NCI-H1417 treated with DMSO at 0.1 percent for 48 hours (cell line): ENCODE measurements around the gene THADA.
"Not testable (repeated sequence)": the region's sequence is repeated elsewhere in the genome, so short reads cannot be mapped to it uniquely, and the experiment has no call there.

Experiments used
- DNase-seq: peaks from one replicate; lab custom pipeline; 2025; lab: John Stamatoyannopoulos, UW

Gene THADA

GRCh38 chr2:43461453-43462073, 134.3 kb downstream of the THADA start:
- DNase-seq, result peak; percentile 78

DNA sequence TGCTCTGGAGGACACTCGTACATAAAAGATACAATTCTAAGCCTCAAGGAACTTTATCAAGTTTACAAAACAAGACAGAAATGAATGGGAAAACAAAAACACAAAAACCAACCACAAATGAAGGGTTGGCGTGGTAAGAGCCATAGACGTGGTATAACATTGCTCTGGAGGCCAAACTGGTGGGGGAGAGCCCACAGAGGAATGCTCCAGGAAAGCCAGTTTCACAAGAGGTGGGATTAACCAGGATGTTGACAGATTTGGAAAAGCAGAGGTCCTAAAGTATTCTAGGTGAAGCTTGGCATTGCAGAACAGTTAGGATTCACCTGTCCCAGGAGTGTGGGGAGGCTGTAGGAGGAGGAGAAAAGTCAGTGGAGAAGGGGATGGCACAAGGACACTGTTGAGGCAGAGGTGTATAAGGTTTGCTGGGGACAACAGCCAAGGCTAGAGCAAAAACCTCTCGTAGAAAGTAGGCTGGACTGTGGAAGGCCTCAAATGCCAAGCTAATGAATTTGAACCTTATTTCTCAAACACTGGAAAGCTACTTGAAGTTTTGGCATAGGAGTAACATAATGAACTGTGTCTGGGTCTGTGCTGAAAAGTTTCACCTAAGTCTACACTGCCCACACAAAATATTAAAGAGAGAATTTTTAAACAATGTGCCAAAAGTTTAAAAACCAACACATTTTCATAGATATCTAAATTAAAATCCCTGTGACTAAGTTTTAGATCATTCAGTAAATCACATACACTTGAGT, 135.1 kb downstream of the THADA start:
- no peak for DNase-seq

DNA sequence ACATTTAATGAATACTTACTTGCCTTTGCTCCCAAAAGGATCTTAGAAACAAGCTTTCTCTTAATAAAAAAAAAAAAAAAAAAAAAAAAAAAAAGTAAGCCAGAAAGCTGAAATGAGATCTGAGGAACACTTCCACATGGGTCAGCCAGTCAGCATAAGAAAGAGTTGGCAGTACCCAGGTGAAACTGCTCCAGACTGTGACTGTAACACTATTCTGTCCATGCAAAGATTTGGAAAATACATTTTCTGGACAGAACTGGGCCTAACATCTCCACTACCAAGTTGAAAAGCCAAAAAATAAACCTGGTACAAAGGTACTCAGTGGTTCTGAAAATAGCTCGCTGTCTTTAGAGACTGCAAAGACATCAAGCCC, 135.7 kb downstream of the THADA start:
- DNase-seq, result no peak

- DNase-seq, result no peak
These were observed 136.2 kb downstream of the THADA start for GRCh38 chr2:43459446-43460173.

- no peak for DNase-seq
These were observed 137.7 kb downstream of the THADA start for GRCh38 chr2:43458014-43458628.

GRCh38 chr2:43455731-43456642, 139.9 kb downstream of the THADA start:
- DNase-seq, result no peak

- DNase-seq, result no peak
These were observed 140.5 kb downstream of the THADA start for GRCh38 chr2:43455296-43455695.

GRCh38 chr2:43454791-43455190, 141.0 kb downstream of the THADA start:
- no peak for DNase-seq

- DNase-seq, result no peak
These were observed 142.4 kb downstream of the THADA start for GRCh38 chr2:43453179-43454170.

DNA sequence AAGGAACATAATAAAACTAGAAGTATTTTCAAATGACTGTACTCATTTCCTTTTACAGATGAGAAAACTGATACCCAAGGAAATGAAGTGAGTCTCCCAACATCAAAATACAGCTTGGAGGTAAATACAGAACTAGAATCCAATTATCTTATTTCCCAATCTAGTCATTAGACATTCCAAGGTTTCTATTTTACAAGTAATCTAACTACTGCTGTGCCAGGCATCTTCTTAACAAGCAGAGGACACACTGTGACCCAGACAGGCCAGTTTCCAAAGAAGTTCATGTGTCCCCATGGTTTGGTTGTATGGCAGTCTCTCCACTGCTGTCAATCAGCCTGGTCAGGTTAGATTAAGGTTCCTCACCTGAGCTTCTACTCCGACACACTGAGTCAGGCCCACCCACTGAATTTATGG, 143.5 kb downstream of the THADA start:
- DNase-seq, result no peak

DNA sequence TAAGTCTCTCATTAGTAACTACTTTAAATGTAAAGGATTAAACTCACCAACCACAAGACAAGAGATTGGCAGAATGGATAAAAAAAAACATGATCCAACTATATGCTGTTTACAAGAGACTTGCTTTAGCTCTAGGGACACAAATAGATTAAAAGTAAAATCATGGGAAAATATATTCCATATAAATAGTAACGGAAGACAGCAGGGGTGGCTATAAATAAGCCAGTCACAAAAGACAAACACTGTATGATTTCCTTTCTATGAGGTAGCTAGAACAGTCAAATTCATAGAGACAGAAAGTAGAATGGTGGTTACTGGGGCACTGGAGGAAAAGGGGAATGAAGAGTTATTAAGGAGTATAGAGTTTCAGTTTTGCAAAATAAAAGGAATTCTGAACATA, 145.2 kb downstream of the THADA start:
- no peak for DNase-seq

DNA sequence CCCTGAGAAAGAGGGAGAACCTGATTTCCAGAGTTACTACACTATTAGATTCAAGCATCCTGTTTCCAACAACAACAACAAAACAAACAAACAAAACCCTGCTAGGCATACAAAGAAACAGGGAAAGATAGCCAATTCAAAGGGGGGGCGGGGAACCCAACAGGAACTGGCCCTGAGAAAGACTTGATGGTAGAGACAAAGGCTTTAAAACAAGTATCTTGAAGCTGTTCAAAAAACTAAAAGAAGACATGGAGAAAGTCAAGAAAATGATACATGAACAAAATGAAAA, 147.1 kb downstream of the THADA start:
- DNase-seq, result no peak

DNA sequence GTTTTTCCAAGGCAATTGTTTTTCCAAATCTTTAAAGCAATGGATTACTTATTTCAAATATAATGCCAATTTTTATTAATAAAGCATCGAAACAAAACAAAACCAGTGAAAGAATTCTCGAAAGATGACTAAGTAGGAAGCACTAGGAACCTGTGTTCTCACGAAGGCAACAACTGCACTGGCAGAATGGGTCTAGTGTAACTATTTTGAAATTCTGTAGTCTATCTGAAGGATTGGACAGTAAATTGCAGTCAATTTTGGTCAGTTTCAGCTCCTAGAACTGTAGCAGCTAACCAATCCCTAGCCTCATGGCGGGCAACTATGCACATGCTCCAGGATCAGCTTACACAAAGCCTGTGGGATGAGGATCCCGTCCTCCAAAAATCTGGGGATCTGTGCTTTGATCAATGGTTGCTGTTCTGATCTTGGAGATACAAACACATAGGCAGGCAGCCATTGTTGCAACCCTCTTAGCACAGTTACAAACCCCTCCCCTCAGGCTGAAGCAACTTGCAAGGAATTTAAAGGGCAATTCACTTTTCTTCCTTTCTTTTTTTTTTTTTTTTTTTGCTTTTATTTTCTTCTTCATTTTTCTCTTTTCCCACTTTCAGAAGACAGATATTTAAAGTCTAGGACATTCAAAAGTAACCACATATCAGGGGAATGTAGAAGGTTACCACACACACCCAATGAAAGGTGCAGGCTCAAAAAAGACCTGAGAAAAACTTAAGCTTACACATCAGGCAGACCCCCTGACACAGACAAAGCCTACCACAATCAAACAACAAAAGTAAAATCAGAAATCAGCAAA, 147.6 kb downstream of the THADA start:
- DNase-seq, result no peak

GRCh38 chr2:43446755-43447154, 149.1 kb downstream of the THADA start:
- DNase-seq, result not testable (repeated sequence)

DNA sequence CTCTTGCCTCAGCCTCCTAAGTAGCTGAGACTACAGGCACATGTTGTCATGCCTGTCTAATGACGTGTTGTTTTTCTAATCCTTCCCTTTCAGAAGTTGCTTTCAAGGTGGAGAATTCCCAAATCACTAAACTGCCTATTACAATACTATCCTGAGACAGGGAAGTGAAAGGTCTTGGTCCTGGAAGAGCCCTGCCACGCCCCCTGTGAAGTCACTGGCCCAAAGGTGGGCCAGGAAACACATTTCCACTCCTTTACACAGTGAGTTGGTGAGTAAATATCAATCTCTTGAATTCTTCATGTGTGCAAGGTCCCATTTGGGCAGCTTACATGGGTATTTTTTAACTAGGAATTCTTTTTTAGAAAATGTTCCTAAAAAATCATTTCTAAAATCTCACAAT, 150.1 kb downstream of the THADA start:
- no peak for DNase-seq

DNA sequence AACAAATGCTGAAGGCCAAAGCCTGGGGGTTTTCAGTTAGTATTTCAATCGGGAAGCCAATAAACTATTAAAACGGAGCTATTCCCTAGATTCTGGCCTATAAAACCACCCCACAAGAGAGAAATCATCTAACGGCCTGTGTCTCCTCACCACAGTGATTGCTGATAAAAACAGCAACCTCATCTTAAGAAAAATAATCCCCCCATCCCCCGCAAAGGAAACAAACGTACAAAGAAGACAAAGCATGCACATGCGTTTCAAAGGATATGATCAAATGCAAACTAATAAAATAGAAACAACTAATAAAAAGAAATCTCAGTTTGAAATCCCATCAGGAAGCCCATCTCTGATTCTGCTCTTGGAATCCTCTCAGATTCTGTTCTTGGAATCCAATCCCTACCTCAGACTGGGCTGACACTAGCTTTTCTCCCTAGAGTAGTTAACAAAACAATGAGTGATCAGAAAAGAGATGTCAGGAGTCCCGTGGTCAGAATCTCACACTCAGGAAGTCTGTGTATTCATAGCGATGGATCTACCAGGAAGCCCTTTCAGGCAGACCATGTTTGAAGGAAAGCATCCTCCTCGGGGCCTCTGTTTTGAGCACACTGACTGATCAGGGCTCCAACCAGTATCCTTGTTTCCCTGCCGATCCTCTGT, 150.7 kb downstream of the THADA start:
- no peak for DNase-seq

GRCh38 chr2:43443282-43443681, 152.6 kb downstream of the THADA start:
- DNase-seq, result no peak

DNA sequence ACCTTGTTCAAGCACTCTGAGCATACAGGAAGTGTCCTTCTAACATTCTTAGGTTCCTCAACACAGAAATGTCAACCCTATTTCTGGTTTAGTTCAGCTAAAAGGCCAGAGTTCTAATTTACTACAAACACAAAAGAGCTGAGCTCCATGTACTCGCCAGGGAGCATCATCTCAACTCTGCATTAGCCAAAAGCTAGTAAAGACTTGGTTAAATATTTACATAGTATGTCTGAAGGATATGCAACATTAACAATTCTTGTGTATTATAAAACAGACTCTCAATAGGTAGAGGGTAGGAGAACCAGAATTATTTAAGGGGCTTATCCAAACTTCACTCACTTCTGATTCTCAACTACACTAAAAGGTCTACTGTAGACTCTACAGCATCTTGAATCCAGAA, 154.6 kb downstream of the THADA start:
- DNase-seq, result no peak
